ENCODE data around the gene PEAK1.

DNA sequence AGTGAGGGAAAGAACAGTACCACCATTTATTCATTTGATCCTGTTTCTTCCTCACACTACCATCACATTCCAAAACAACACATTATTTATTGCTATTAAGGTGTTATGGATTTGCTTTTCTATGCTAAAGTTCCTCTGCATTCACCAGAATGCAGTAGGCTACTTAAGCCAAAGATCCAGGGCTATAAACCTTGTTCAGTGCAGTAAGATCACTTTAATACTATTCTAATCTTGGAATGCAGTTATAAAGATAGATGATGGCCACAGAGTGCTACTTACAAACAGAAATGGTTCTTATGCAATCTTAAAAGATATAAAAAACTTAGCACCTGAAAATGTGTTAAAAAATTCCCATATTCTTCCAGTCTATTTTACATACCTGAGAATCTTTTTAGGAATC lies 241.5 kb downstream of the PEAK1 start:
- TF ChIP-seq EP300 (IDR thresholded peaks at IDR 0.05) (no peak), RFX5 (IDR thresholded peaks at IDR 0.05) (no peak), RCOR1 (IDR thresholded peaks at IDR 0.05; ENCODE audit: low read depth, low read length) (no peak), RNF2 (IDR thresholded peaks at IDR 0.05; ENCODE audit: borderline replicate concordance, low read depth) (no peak), KDM5A (IDR thresholded peaks at IDR 0.05) (no peak), NFE2L2 (conservative IDR thresholded peaks at IDR 0.05; ENCODE audit: low read length) (no peak)
- TF ChIP-seq, protein P1, sequence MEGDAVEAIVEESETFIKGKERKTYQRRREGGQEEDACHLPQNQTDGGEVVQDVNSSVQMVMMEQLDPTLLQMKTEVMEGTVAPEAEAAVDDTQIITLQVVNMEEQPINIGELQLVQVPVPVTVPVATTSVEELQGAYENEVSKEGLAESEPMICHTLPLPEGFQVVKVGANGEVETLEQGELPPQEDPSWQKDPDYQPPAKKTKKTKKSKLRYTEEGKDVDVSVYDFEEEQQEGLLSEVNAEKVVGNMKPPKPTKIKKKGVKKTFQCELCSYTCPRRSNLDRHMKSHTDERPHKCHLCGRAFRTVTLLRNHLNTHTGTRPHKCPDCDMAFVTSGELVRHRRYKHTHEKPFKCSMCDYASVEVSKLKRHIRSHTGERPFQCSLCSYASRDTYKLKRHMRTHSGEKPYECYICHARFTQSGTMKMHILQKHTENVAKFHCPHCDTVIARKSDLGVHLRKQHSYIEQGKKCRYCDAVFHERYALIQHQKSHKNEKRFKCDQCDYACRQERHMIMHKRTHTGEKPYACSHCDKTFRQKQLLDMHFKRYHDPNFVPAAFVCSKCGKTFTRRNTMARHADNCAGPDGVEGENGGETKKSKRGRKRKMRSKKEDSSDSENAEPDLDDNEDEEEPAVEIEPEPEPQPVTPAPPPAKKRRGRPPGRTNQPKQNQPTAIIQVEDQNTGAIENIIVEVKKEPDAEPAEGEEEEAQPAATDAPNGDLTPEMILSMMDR (IDR thresholded peaks at IDR 0.05): no peak

Measured in A549 (cell line).